SH-SY5Y (cell line): ENCODE data around the gene ADGRG3.

Source experiments
- GATA2 ChIP-seq: IDR thresholded peaks from 2 replicates; pipeline ENCODE4 v1.6.1; 2011; ENCODE audit warnings: mild to moderate bottlenecking, low read depth, low read length
- GATA3 ChIP-seq: IDR thresholded peaks from 2 replicates; pipeline ENCODE4 v1.6.1; 2011; ENCODE audit warnings: low read depth, mild to moderate bottlenecking, low read length, moderate library complexity

GRCh38 chr16:57664662-57665025 is 3.5 kb upstream of the ADGRG3 start:
- TF ChIP-seq GATA2 (no peak), GATA3 (no peak)
